Fibroblast of lung (primary cell): ENCODE results near the gene CSTB.

Source experiments
- CTCF ChIP-seq, 2 donors: IDR thresholded peaks in 1 of 2; conservative IDR thresholded peaks in 1 of 2; 1 replicate in 1 of 2; 2 replicates in 1 of 2; pipeline ENCODE4 v1.5.1; 2011 to 2012; ENCODE audit warnings: low read length in 2 of 2, control low read depth in 1 of 2, inconsistent platforms in 1 of 2, low read depth in 1 of 2, mild to moderate bottlenecking in 1 of 2
- EZH2 ChIP-seq: IDR thresholded peaks from 2 replicates; pipeline ENCODE4 v1.5.1; 2012; ENCODE audit warnings: low read length, control low read depth, mild to moderate bottlenecking; ENCODE audit errors: missing control alignments

GRCh38 chr21:43812957-43813655 lies 37.0 kb upstream of the CSTB start:
- TF ChIP-seq CTCF (conservative IDR thresholded peaks at IDR 0.05 in 1 of 2, IDR thresholded peaks at IDR 0.05 in 1 of 2; ENCODE audit: low read depth in 1 of 2, low read length in 2 of 2) (no peak), EZH2 (no peak)
